ENCODE measurements around the gene XPC.

XPC gene

DNA sequence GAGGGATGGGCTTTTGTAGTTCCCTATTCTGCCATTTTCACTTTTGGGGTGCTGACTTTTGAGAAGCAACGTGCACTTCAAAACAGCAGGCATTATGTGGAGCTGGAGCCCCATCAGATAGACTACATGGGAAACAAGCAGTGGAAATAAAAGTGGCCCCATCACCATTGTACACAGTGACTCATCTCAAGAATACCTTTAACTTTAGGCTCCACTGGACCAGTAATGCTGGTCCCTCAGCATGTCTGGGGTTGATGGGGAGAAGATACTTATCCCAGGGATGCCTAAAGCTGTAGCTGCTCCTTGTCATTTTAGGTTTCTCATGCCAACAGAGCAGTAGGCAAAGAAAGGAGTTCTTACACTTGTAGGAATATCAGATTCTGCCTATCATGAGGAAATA lies 45.2 kb upstream of the XPC start:
- TF ChIP-seq TAF1 (IDR thresholded peaks at IDR 0.05; ENCODE audit: borderline replicate concordance, insufficient read depth, low read length) (no peak), FOXP2 (optimal IDR thresholded peaks at IDR 0.05; ENCODE audit: borderline replicate concordance, extremely low read depth, extremely low read length, insufficient read depth) (no peak), POLR2AphosphoS5 (IDR thresholded peaks at IDR 0.05; ENCODE audit: low read depth, low read length) (no peak), SIN3A (IDR thresholded peaks at IDR 0.05; ENCODE audit: borderline replicate concordance, insufficient read depth, low read length) (no peak)
- TF ChIP-seq, protein P1, sequence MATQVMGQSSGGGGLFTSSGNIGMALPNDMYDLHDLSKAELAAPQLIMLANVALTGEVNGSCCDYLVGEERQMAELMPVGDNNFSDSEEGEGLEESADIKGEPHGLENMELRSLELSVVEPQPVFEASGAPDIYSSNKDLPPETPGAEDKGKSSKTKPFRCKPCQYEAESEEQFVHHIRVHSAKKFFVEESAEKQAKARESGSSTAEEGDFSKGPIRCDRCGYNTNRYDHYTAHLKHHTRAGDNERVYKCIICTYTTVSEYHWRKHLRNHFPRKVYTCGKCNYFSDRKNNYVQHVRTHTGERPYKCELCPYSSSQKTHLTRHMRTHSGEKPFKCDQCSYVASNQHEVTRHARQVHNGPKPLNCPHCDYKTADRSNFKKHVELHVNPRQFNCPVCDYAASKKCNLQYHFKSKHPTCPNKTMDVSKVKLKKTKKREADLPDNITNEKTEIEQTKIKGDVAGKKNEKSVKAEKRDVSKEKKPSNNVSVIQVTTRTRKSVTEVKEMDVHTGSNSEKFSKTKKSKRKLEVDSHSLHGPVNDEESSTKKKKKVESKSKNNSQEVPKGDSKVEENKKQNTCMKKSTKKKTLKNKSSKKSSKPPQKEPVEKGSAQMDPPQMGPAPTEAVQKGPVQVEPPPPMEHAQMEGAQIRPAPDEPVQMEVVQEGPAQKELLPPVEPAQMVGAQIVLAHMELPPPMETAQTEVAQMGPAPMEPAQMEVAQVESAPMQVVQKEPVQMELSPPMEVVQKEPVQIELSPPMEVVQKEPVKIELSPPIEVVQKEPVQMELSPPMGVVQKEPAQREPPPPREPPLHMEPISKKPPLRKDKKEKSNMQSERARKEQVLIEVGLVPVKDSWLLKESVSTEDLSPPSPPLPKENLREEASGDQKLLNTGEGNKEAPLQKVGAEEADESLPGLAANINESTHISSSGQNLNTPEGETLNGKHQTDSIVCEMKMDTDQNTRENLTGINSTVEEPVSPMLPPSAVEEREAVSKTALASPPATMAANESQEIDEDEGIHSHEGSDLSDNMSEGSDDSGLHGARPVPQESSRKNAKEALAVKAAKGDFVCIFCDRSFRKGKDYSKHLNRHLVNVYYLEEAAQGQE (IDR thresholded peaks at IDR 0.05; ENCODE audit: insufficient read depth in 1 of 2, low read depth in 2 of 2, low read length in 2 of 2) = no peak

DNA sequence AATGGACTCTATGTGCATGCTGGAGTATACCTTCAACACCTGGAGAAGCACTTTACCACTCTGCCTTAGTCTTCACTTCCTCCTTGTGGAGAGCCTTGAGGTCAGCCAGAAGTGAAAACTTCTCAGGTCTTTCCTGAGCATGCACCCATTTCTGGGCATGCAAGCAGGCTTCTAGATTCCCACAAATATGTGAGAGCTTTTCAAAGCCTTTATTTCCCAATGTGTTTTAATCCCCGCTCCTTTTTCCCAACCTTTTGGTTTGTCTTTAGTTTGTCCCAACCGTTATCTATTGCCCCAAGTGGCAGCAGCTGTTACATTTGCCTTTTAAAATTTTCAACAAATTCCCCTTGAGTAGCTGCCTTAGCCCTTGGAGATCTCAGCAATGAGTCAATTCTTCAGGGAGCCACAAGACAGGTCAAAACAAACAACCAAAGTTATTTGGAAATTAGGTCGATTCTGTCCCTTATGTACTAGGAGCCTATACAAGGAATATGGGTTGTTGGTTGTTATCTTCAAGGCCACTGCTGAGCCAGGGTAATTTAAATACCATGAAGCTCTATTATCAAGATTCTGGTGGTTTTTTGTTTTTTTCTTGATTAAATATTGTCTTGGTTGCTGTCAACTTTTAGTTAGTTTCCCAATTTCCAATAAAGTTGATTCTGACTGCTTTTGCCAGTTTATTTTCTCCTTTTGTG lies 44.6 kb upstream of the XPC start:
- TF ChIP-seq POLR2AphosphoS5 (IDR thresholded peaks at IDR 0.05; ENCODE audit: low read depth, low read length) = no peak
- no peak for TF ChIP-seq FOXP2 (optimal IDR thresholded peaks at IDR 0.05; ENCODE audit: borderline replicate concordance, extremely low read depth, extremely low read length, insufficient read depth)
- no peak for TF ChIP-seq SIN3A (IDR thresholded peaks at IDR 0.05; ENCODE audit: borderline replicate concordance, insufficient read depth, low read length)
- TF ChIP-seq, protein P1 (IDR thresholded peaks at IDR 0.05; ENCODE audit: insufficient read depth in 1 of 2, low read depth in 2 of 2, low read length in 2 of 2) = no peak
- no peak for TF ChIP-seq TAF1 (IDR thresholded peaks at IDR 0.05; ENCODE audit: borderline replicate concordance, insufficient read depth, low read length)

DNA sequence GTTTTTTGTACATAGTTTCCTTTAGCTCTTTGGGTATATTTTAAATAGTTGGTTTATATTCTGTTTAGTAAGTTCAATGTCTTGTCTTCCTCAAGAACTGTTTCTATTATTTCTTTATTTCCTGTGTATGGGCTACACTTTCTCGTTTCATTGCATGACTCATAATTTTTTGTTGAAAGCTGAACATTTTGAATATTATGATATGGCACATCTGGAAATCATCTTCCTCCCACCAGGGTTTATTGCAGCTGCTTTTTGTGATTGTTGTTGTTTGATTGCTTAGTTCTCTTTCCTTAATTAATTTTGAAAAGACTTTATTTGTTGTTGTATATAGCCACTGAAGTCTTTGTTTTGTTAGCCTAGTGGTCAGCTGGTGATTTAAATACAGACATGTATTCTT lies 44.1 kb upstream of the XPC start:
- no peak for TF ChIP-seq SIN3A (IDR thresholded peaks at IDR 0.05; ENCODE audit: borderline replicate concordance, insufficient read depth, low read length)
- TF ChIP-seq, protein P1 (IDR thresholded peaks at IDR 0.05; ENCODE audit: insufficient read depth in 1 of 2, low read depth in 2 of 2, low read length in 2 of 2) = no peak
- no peak for TF ChIP-seq TAF1 (IDR thresholded peaks at IDR 0.05; ENCODE audit: borderline replicate concordance, insufficient read depth, low read length)
- no peak for TF ChIP-seq FOXP2 (optimal IDR thresholded peaks at IDR 0.05; ENCODE audit: borderline replicate concordance, extremely low read depth, extremely low read length, insufficient read depth)
- TF ChIP-seq POLR2AphosphoS5 (IDR thresholded peaks at IDR 0.05; ENCODE audit: low read depth, low read length) = no peak

DNA sequence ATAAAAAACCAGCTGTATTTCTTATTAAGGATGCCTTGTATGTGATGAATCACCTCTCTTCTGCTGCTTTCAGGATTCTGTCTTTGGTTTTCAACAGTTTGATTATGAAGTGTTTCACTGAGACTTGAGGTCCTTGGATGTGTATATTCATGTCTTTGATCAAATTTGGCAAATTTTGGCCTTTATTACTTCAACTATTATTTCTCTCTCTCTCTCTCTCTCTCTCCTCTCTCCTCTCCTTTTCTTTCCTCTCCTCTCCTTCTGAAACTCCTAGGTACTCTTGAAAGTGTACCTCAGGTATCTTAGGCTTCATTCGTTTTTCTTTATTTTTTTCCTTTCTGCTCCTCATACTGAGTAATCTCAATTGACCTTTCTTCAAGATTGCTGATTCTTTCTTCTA lies 43.5 kb upstream of the XPC start:
- TF ChIP-seq TAF1 (IDR thresholded peaks at IDR 0.05; ENCODE audit: borderline replicate concordance, insufficient read depth, low read length) (no peak), SIN3A (IDR thresholded peaks at IDR 0.05; ENCODE audit: borderline replicate concordance, insufficient read depth, low read length) (no peak), POLR2AphosphoS5 (IDR thresholded peaks at IDR 0.05; ENCODE audit: low read depth, low read length) (no peak), FOXP2 (optimal IDR thresholded peaks at IDR 0.05; ENCODE audit: borderline replicate concordance, extremely low read depth, extremely low read length, insufficient read depth) (no peak)
- TF ChIP-seq, protein P1 (IDR thresholded peaks at IDR 0.05; ENCODE audit: insufficient read depth in 1 of 2, low read depth in 2 of 2, low read length in 2 of 2) = no peak
